Glutamatergic neuron (in vitro differentiated cells): ENCODE results near the gene LIM2. TPM values are rescaled to one million over a fixed set of nuclear protein-coding genes. Genes with fewer than 3 reads are reported as not detected.
"Not testable (repeated sequence)": the region's sequence is repeated elsewhere in the genome, so short reads cannot be mapped to it uniquely, and the experiment has no call there.

Experiments
- DNase-seq: peaks from one replicate; pipeline ENCODE4 v3.0.0; 2022
- H3K27ac Mint-ChIP-seq: one replicate; pipeline ENCODE4 v1.8.0; 2020; ENCODE audit warnings: mild to moderate bottlenecking, mixed read lengths, inconsistent platforms; ENCODE audit not compliant: unreplicated experiment
- H3K27me3 Mint-ChIP-seq: one replicate; pipeline ENCODE4 v1.8.0; 2020; ENCODE audit warnings: mild to moderate bottlenecking, moderate library complexity, mixed read lengths, inconsistent platforms; ENCODE audit not compliant: unreplicated experiment
- H3K36me3 Mint-ChIP-seq: one replicate; pipeline ENCODE4 v1.8.0; 2020; ENCODE audit warnings: mild to moderate bottlenecking, mixed read lengths, inconsistent platforms; ENCODE audit not compliant: unreplicated experiment
- H3K4me1 Mint-ChIP-seq: one replicate; pipeline ENCODE4 v1.8.0; 2020; ENCODE audit warnings: mild to moderate bottlenecking, low read depth, mixed read lengths, inconsistent platforms; ENCODE audit not compliant: unreplicated experiment
- H3K4me3 Mint-ChIP-seq: one replicate; pipeline ENCODE4 v1.8.0; 2020; ENCODE audit warnings: mild to moderate bottlenecking, mixed read lengths, inconsistent platforms; ENCODE audit not compliant: unreplicated experiment
- H3K9me3 Mint-ChIP-seq: one replicate; pipeline ENCODE4 v1.8.0; 2020; ENCODE audit warnings: mild to moderate bottlenecking, moderate library complexity, mixed read lengths, inconsistent platforms; ENCODE audit not compliant: unreplicated experiment
- CTCF ChIP-seq: fragments of 200-600 bp; sonication (generic); IDR thresholded peaks from one replicate; pipeline ENCODE4 v1.5.0; 2021; ENCODE audit not compliant: partially characterized antibody, unreplicated experiment
- total RNA-seq: library from RNA; stranded (reverse); fragmentation: NEBNext Ultra II Directional; extraction: Animal tissue kit (Norgen Biotek cat#: 25700); gene quantifications from one replicate; pipeline ENCODE4 v1.2.1, GENCODE V29; 2021; ENCODE audit not compliant: unreplicated experiment

Gene LIM2
- total RNA-seq, 1 donor from 2014 or later = not detected

GRCh38 chr19:51407511-51408131 is 19.8 kb upstream of the LIM2 start:
- peak; percentile 21 for TF ChIP-seq CTCF
- DNase-seq = no peak
- H3K4me3 Mint-ChIP-seq = no peak overlapping the region
- H3K27me3 Mint-ChIP-seq = peaks cover 2% of the 10 kb centered on the region
- peaks cover 10% of the 10 kb centered on the region for H3K9me3 Mint-ChIP-seq
- no peaks in the 10 kb centered on the region for H3K4me1 Mint-ChIP-seq
- no peak overlapping the region for H3K27ac Mint-ChIP-seq
- H3K36me3 Mint-ChIP-seq = peaks cover 17% of the 10 kb centered on the region

GRCh38 chr19:51402117-51402516 is 14.3 kb upstream of the LIM2 start:
- no peaks in the 10 kb centered on the region for H3K4me1 Mint-ChIP-seq
- peaks cover 16% of the 10 kb centered on the region for H3K9me3 Mint-ChIP-seq
- H3K27ac Mint-ChIP-seq = no peak overlapping the region
- peaks cover 35% of the 10 kb centered on the region for H3K36me3 Mint-ChIP-seq
- H3K4me3 Mint-ChIP-seq = no peak overlapping the region
- H3K27me3 Mint-ChIP-seq = no peaks in the 10 kb centered on the region
- TF ChIP-seq CTCF = no peak
- DNase-seq = no peak

- H3K4me3 Mint-ChIP-seq, H3K4me1 Mint-ChIP-seq, H3K27ac Mint-ChIP-seq, H3K27me3 Mint-ChIP-seq, DNase-seq: not testable (repeated sequence)
- Mint-ChIP-seq H3K9me3 (peaks cover 16% of the 10 kb centered on the region), H3K36me3 (peaks cover 30% of the 10 kb centered on the region)
These were observed 12.2 kb upstream of the LIM2 start for GRCh38 chr19:51399936-51400335.

- Mint-ChIP-seq H3K36me3 (peaks cover 30% of the 10 kb centered on the region), H3K27me3 (peaks cover 2% of the 10 kb centered on the region), H3K27ac (no peak overlapping the region), H3K4me3 (no peak overlapping the region), H3K9me3 (peaks cover 16% of the 10 kb centered on the region), H3K4me1 (no peaks in the 10 kb centered on the region)
- no peak for TF ChIP-seq CTCF
- no peak for DNase-seq
These were observed 11.5 kb upstream of the LIM2 start for GRCh38 chr19:51399231-51399630.

- peaks cover 3% of the 10 kb centered on the region for H3K4me1 Mint-ChIP-seq
- H3K4me3 Mint-ChIP-seq = no peak overlapping the region
- no peak for DNase-seq
- peaks cover 2% of the 10 kb centered on the region for H3K27me3 Mint-ChIP-seq
- peaks cover 23% of the 10 kb centered on the region for H3K36me3 Mint-ChIP-seq
- H3K9me3 Mint-ChIP-seq = peaks cover 11% of the 10 kb centered on the region
- no peak overlapping the region for H3K27ac Mint-ChIP-seq
- TF ChIP-seq CTCF = peak; percentile 36
These were observed 10.4 kb upstream of the LIM2 start for GRCh38 chr19:51398096-51398704.

- H3K9me3 Mint-ChIP-seq, H3K27me3 Mint-ChIP-seq, H3K4me3 Mint-ChIP-seq, H3K4me1 Mint-ChIP-seq, DNase-seq: not testable (repeated sequence)
- Mint-ChIP-seq H3K27ac (peak overlapping the region; percentile 33), H3K36me3 (peaks cover 18% of the 10 kb centered on the region)
These were observed 9.7 kb upstream of the LIM2 start for GRCh38 chr19:51397453-51397852.
